Stimulated activated CD4-positive, alpha-beta T cell treated with anti-CD3 and anti-CD28 coated beads, Interleukin-4, amount 100 ng/mL, for 1 hour (primary cell): Measurements from ENCODE around the gene SRPX2.
A peak's percentile ranks its signal among the peaks of the same experiment; 100 is the strongest.

ENCODE experiments used
- DNase-seq: peaks from one replicate; pipeline ENCODE4 v3.0.0-alpha.2; 2020

Gene SRPX2

DNA sequence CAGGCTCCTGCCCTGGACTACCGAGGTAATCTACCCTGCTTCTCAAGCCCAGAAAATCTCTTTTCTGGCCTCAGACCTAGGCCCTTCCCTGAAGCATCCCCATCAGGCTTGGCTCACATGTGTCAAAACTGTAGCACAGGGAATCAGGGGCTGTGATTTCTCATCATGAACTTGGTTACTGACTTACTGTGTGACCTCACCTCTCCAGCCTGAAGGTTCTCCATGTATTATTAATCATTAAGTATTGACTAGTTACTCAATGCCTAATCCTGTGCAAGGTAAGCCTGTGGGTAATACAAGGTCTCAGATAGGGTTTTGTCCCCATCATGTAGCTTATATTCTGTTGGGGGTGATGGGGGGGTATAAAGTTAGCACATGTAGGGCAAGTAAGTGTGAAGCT, 6.8 kb downstream of the SRPX2 start:
- no peak for DNase-seq

- no peak for DNase-seq
Observed at GRCh38 chrX:100652266-100652665, 8.3 kb downstream of the SRPX2 start.

DNA sequence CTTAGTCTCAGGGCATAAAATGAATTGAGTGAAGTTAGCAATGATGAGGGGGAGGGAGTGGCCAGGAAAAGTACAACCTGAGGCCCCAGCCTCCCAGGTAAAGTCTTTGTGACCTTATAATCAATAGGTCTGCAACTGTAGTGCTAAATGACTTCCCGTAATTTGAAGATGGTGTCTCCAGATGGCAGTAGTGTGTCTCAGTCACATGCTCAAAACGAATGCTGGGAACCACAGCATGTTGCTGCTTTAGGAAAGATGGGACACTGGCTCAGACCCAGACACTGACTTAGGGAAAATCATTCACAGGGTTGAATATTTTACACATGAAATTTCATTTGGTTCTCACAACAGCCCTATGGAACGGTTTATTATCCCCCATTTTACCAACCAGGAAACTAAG, 10.3 kb downstream of the SRPX2 start:
- no peak for DNase-seq

GRCh38 chrX:100658941-100659381, 15.0 kb downstream of the SRPX2 start:
- DNase-seq, result no peak

GRCh38 chrX:100659431-100660137, 15.6 kb downstream of the SRPX2 start:
- no peak for DNase-seq

- no peak for DNase-seq
Observed at GRCh38 chrX:100662170-100662569, 18.2 kb downstream of the SRPX2 start.

- no peak for DNase-seq
Observed at GRCh38 chrX:100662796-100663195, 18.8 kb downstream of the SRPX2 start.

- DNase-seq, result no peak
Observed at GRCh38 chrX:100663642-100664041, 19.6 kb downstream of the SRPX2 start.

- DNase-seq, result no peak
Observed at GRCh38 chrX:100672966-100673365, 29.0 kb downstream of the SRPX2 start.

GRCh38 chrX:100673397-100673953, 29.5 kb downstream of the SRPX2 start:
- no peak for DNase-seq

DNA sequence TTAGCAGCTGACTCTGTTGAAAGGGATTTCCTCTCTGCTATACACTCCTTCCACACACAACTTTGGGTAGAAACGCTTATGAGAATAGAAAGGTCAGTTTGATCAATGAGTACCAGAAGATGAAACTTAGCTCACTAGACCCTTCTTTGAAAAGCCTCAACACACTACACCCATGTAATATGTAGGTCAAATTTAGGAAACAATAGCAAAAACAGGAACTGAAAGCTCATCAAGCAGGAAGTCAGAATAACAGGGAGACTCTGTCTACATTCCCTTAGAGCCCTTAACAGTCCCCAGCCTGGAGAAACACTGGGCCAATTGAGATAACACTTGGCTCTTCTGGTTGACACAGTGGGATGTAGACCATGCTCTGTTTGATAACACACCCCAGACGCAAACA, 30.7 kb downstream of the SRPX2 start:
- no peak for DNase-seq

DNA sequence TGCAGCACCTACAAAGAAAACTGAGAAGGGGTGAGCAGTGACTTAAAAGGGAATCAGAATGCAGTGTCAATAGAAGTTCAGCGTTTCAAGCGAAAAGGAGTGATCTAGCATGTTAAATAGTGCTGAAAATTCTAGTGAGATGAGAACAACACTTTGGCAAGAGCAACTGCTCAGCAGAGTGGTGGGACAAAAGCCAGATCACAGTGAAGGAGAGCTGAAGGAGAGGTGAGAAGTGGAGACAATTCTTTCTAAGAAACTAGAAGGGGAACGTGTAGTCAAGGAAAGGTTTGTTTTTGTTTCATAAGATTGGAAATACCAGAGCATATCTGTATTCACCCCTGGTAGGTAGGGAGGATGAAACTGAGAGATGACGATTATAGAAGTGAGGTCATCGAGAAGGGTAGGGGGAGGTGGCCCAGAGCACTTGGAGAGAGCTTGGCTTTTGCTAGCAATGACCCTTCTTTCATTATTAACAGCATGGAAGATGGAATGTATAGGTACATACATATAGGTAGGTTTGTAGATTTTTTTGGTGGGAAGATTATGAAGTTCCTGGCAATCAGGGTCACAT, 33.7 kb downstream of the SRPX2 start:
- no peak for DNase-seq

- no peak for DNase-seq
Observed at GRCh38 chrX:100680756-100681155, 36.8 kb downstream of the SRPX2 start.

DNA sequence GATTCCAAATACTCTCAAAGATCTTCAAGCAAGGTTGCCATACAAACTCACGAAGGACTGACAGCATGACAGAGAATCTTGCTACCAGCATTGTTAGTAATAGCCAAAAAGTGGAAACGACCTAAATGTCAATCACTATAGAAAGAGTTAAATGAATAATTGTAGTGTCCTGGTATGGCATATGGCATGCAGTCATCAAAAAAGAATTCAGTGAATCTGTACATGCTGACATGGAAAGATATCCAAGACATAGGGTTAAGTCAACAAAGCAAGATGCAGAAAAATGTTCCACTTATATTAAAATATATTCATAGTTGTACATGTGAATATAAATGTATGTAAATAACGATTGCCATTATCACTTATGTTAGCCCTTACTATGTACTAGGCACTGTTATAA, 37.6 kb downstream of the SRPX2 start:
- no peak for DNase-seq

DNA sequence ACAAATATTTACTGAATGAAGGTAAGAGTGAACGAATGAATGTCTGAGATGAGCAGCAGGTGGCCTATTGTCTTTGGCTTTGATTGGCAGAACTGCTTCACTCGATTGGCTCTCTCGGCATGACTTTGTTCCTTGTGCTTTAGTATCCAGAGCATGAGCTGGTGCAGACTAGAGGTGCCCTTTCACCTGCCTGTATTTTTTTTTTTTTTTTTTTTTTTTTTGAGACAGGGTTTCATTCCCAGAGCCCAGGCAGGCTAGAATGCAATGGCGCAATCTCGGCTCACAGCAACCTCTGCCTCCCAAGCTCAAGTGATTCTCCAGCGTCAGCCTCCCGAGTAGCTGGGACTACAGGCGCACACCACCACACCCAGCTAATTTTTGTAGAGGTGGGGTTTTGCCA, 38.9 kb downstream of the SRPX2 start:
- DNase-seq, result no peak

- peak; percentile 43 for DNase-seq
Observed at GRCh38 chrX:100685284-100685996, 41.4 kb downstream of the SRPX2 start.

DNA sequence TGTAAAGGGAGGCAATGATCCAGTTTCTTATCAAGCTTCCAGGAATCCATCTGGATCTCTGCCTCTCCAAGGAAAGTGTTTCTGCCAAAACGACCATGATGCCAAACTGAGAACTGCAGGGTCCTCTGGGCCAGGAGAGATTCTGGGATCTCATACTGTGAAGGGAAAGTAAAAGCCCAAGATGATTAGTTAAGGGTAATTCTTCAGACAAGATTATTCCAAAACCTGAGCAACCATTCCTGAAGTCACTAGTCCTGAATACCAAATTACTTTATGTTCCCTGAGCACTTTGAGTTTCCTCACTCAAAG, 42.0 kb downstream of the SRPX2 start:
- DNase-seq, result no peak

- DNase-seq, result peak; percentile 2
Observed at GRCh38 chrX:100687128-100687527, 43.1 kb downstream of the SRPX2 start.

- no peak for DNase-seq
Observed at GRCh38 chrX:100687546-100687945, 43.5 kb downstream of the SRPX2 start.

- no peak for DNase-seq
Observed at GRCh38 chrX:100695302-100695701, 51.3 kb downstream of the SRPX2 start.

GRCh38 chrX:100695991-100696390, 52.0 kb downstream of the SRPX2 start:
- no peak for DNase-seq

GRCh38 chrX:100696699-100697351, 52.8 kb downstream of the SRPX2 start:
- no peak for DNase-seq

DNA sequence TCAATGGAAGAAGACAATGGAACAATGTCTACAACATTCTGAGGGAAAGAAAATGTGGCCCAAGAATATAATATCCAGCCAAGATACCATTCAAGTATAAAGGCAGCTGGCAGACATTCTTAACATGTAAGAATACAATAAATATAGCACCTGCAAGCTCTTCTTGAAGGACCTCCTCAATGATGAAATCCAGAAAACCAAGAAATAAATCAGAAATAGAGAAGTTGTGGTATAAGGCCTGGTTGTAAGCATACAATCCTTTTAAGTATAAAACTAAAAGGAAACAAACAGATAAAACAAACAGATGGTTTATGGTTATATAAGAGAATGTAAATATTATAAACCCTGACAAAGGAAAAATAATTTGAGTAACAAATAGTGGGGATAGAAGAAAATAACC, 54.6 kb downstream of the SRPX2 start:
- no peak for DNase-seq

GRCh38 chrX:100700809-100701208, 56.8 kb downstream of the SRPX2 start:
- no peak for DNase-seq
